Activated CD4-positive, alpha-beta T cell treated with anti-CD3 and anti-CD28 coated beads, Interleukin-2, amount 10 ng/mL, durations not matched to agents 7 days and 5 days (primary cell): ENCODE results near the gene ZFHX2. TPM values are rescaled to one million over a fixed set of nuclear protein-coding genes. Genes with fewer than 3 reads are reported as not detected.

ENCODE experiments used
- CTCF ChIA-PET: fragments of 350-600 bp; sonication (Branson Sonifier 250); formaldehyde crosslinking; loops from one replicate; lab custom pipeline; 2021; ENCODE audit warnings: antibody characterized with exemption; lab: Charles Lee
- POLR2A ChIA-PET: fragments of 350-600 bp; sonication (Branson Sonifier 250); formaldehyde crosslinking; loops from one replicate; lab custom pipeline; 2021; ENCODE audit warnings: antibody characterized with exemption; lab: Charles Lee
- DNase-seq: peaks from one replicate; pipeline ENCODE4 v3.0.0-alpha.2; 2020
- H3K27ac Mint-ChIP-seq: one replicate; pipeline ENCODE4 v1.8.0; 2021; ENCODE audit warnings: mild to moderate bottlenecking, moderate library complexity, mixed read lengths
- H3K27me3 Mint-ChIP-seq: one replicate; pipeline ENCODE4 v1.8.0; 2021; ENCODE audit warnings: mixed read lengths
- H3K36me3 Mint-ChIP-seq: one replicate; pipeline ENCODE4 v1.8.0; 2021; ENCODE audit warnings: low read depth, mixed read lengths
- H3K4me1 Mint-ChIP-seq: one replicate; pipeline ENCODE4 v1.8.0; 2021; ENCODE audit warnings: mixed read lengths
- H3K4me3 Mint-ChIP-seq: one replicate; pipeline ENCODE4 v1.8.0; 2021; ENCODE audit warnings: mild to moderate bottlenecking, moderate library complexity, mixed read lengths
- H3K9me3 Mint-ChIP-seq: one replicate; pipeline ENCODE4 v1.8.0; 2021; ENCODE audit warnings: mixed read lengths
- total RNA-seq, 2 experiments: library from RNA; stranded (reverse); gene quantifications; one replicate each; pipeline ENCODE4 v1.2.3, GENCODE V29; 2021

Gene ZFHX2
- total RNA-seq, 2 experiments from 2014 or later = 1.0 to 1.1 TPM

- H3K27ac Mint-ChIP-seq = no peak overlapping the region
- H3K36me3 Mint-ChIP-seq = peaks cover 66% of the 10 kb centered on the region
- ChIA-PET CTCF (interaction anchor here (0.9 to 8.6 kb wide), 5 partner anchors 9 to 273 kb away, joined by 3 to 96 read pairs (median 4); no protein-coding TSS in a partner anchor), POLR2A (no interaction called here)
- DNase-seq = peak; percentile 61
- H3K27me3 Mint-ChIP-seq = no peaks in the 10 kb centered on the region
- H3K4me1 Mint-ChIP-seq = peaks cover 46% of the 10 kb centered on the region
- H3K4me3 Mint-ChIP-seq = no peak overlapping the region
- no peaks in the 10 kb centered on the region for H3K9me3 Mint-ChIP-seq
Observed at GRCh38 chr14:23562822-23563472, 11.4 kb upstream of the ZFHX2 start.

DNA sequence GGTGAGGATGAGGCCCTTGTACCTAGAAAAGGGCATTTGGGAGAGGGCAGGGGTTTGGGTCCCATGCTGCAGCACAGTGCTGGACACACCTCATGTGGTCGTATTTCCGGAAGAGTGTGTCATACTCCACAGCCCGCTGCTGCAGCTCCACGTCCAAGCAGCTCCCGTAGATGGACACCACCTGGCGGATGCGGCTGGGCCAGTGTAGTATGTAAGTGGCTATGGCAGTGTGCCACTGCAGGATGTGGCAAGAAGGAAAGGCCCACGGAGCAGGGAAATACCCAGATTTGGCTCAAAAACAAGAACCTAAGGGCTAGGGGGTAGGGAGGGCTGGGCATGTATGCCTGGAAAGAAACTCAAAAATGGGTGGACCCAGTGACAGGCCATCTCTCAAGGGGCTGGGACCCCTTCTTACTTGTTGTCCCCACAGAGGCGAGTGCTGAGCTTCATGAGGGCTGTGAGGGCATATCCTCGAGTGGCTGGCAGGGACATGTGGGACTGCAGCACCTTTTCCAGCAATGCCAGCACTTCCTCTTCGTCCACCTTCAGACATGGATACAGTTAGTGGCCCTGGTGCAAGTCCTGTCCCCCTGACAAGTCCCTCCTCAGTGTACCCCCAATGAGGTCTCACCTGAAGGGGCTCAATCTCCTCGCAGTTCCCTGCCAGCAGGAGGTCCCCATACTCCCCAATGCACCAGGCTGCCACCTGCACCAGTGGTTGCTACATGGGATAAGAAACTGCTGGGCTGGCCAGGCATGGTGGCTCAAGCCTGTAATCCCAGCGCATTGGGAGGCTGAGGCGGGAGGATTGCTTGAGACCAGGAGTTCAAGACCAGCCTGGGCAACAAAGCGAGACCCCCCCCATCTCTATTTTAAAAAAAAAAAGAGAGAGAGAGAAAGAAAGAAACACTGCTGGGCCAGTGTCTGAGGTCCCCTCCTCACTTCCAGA is 10.6 kb upstream of the ZFHX2 start:
- Mint-ChIP-seq H3K4me3 (no peak overlapping the region), H3K27me3 (no peaks in the 10 kb centered on the region), H3K36me3 (peaks cover 63% of the 10 kb centered on the region), H3K27ac (no peak overlapping the region), H3K4me1 (peaks cover 45% of the 10 kb centered on the region), H3K9me3 (no peaks in the 10 kb centered on the region)
- POLR2A ChIA-PET = no interaction called here
- no peak for DNase-seq
- CTCF ChIA-PET = interaction anchor here (0.7 to 8.6 kb wide), 3 partner anchors 8 to 84 kb away, joined by 3 to 96 read pairs (median 4); no protein-coding TSS in a partner anchor

DNA sequence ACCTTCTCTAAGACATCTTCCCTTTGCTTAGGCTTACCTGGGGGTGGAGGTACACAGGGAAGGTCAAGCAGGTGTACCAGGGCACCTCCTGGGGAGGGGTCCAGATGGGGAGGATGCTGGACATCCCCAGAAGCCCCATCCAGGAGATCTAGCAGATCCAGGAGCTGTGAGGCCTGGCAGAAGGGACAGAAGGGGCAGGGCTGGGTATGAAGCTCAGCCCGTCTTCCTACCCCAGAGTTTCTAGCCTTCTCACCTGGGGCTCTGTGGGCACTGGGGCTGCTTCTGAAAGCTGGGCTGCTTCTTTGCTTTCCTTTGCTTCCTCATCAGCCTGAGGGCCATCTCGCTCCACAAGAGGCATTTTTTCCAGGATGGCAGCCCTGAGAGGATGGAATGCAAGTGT is 9.7 kb upstream of the ZFHX2 start:
- Mint-ChIP-seq H3K27me3 (no peaks in the 10 kb centered on the region), H3K4me3 (no peak overlapping the region), H3K9me3 (no peaks in the 10 kb centered on the region), H3K27ac (no peak overlapping the region), H3K4me1 (peaks cover 47% of the 10 kb centered on the region), H3K36me3 (peaks cover 57% of the 10 kb centered on the region)
- CTCF ChIA-PET = interaction anchor here (2.3 to 8.6 kb wide), 3 partner anchors 8 to 83 kb away, joined by 7 to 96 read pairs (median 9); no protein-coding TSS in a partner anchor
- POLR2A ChIA-PET = no interaction called here
- no peak for DNase-seq

- Mint-ChIP-seq H3K27ac (no peak overlapping the region), H3K9me3 (no peaks in the 10 kb centered on the region), H3K36me3 (peaks cover 45% of the 10 kb centered on the region), H3K4me1 (peaks cover 47% of the 10 kb centered on the region), H3K4me3 (no peak overlapping the region), H3K27me3 (no peaks in the 10 kb centered on the region)
- no peak for DNase-seq
- CTCF ChIA-PET = interaction anchor here (0.6 to 8.6 kb wide), 12 partner anchors 8 to 624 kb away, joined by 3 to 96 read pairs (median 4); partner anchors contain the start of genes AP1G2 and ZFHX2
- POLR2A ChIA-PET = no interaction called here
Observed at GRCh38 chr14:23559926-23560520, 8.5 kb upstream of the ZFHX2 start.

GRCh38 chr14:23559010-23559925 is 7.7 kb upstream of the ZFHX2 start:
- POLR2A ChIA-PET = interaction anchor here (0.5 to 0.6 kb wide), 2 partner anchors 81 to 102 kb away, joined by 3 to 4 read pairs; no protein-coding TSS in a partner anchor
- H3K4me3 Mint-ChIP-seq = no peak overlapping the region
- peaks cover 40% of the 10 kb centered on the region for H3K36me3 Mint-ChIP-seq
- CTCF ChIA-PET = interaction anchor here (0.8 to 8.6 kb wide), 14 partner anchors 8 to 774 kb away, joined by 3 to 96 read pairs (median 4); partner anchors contain the start of genes AP1G2, PABPN1 and ZFHX2
- no peaks in the 10 kb centered on the region for H3K27me3 Mint-ChIP-seq
- H3K27ac Mint-ChIP-seq = peak overlapping the region; percentile 60
- H3K9me3 Mint-ChIP-seq = no peaks in the 10 kb centered on the region
- peak; percentile 75 for DNase-seq
- H3K4me1 Mint-ChIP-seq = peaks cover 51% of the 10 kb centered on the region

DNA sequence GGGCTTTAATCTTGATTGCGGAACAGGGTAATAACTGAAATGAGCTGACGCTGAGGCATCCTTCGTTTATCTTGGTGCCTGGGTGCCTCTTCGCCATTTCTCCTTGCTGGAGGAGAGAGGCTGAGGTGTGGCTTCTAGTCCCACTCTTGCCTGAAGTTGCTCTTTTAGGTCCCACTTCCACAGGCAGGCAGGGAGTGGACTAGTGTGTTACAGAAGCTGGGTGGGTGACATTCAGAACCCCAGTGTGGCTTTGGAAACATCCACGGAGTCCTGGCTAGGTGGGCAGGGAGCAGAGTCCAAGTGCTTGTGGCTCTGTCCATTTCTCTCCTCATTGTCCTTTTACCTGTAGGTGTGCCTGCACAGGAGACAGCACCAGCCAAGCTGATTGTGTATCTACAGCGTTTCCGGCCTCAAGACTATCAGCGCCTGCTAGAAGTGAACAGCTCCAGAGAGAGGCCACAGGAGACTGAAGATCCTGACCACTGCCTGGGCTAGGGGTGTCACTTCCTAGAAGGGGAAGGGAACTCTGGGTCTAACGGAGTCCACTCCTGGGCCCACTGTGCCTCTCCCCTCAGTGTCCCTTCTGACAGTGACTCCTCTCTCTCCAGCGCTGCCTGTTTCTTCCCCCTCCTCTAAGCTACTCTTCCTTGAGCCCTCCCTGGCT is 6.9 kb upstream of the ZFHX2 start:
- Mint-ChIP-seq H3K27ac (peak overlapping the region; percentile 60), H3K36me3 (peaks cover 35% of the 10 kb centered on the region), H3K4me3 (peak overlapping the region; percentile 90), H3K9me3 (no peaks in the 10 kb centered on the region), H3K27me3 (no peaks in the 10 kb centered on the region), H3K4me1 (peaks cover 47% of the 10 kb centered on the region)
- POLR2A ChIA-PET = interaction anchor here (0.5 to 0.6 kb wide), 3 partner anchors 8 to 102 kb away, joined by 3 to 4 read pairs (median 3); no protein-coding TSS in a partner anchor
- CTCF ChIA-PET = interaction anchor here (1.0 to 8.6 kb wide), 7 partner anchors 9 to 775 kb away, joined by 3 to 96 read pairs (median 3); partner anchors contain the start of genes AP1G2 and PABPN1
- DNase-seq = no peak

GRCh38 chr14:23557946-23558345 is 6.4 kb upstream of the ZFHX2 start:
- peak overlapping the region; percentile 70 for H3K27ac Mint-ChIP-seq
- H3K36me3 Mint-ChIP-seq = peaks cover 32% of the 10 kb centered on the region
- H3K27me3 Mint-ChIP-seq = no peaks in the 10 kb centered on the region
- no peaks in the 10 kb centered on the region for H3K9me3 Mint-ChIP-seq
- peak overlapping the region; percentile 90 for H3K4me3 Mint-ChIP-seq
- DNase-seq = no peak
- H3K4me1 Mint-ChIP-seq = peaks cover 44% of the 10 kb centered on the region
- POLR2A ChIA-PET = interaction anchor here (0.6 kb wide), 1 partner anchor 8 kb away, joined by 3 read pairs; no protein-coding TSS in a partner anchor
- CTCF ChIA-PET = interaction anchor here (1.2 to 8.6 kb wide), 7 partner anchors 9 to 776 kb away, joined by 3 to 96 read pairs (median 3); partner anchors contain the start of gene AP1G2

DNA sequence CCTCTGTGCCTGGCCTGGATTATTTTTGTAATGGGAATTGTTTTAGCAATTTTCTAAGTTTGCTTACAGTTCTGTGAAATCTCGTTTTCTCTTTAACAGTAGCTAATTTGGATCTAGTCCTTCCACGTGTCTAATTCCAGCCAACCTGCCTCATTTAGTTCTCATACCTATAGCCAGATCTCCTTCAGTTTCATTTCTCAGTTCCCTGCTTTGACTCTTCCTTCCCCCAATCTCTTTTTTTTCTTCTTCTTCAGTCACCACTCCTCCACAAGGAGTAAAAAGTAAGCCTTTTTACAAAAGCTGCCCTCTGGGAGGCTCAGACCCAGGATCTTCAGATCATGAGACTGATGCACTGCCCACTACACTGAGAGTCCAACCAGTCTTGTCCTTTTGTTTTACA is 6.0 kb upstream of the ZFHX2 start:
- Mint-ChIP-seq H3K27me3 (no peaks in the 10 kb centered on the region), H3K4me1 (peaks cover 41% of the 10 kb centered on the region), H3K36me3 (peaks cover 29% of the 10 kb centered on the region), H3K4me3 (peak overlapping the region; percentile 90), H3K9me3 (no peaks in the 10 kb centered on the region), H3K27ac (peak overlapping the region; percentile 70)
- ChIA-PET POLR2A (interaction anchor here (0.6 kb wide), 1 partner anchor 9 kb away, joined by 3 read pairs; no protein-coding TSS in a partner anchor), CTCF (interaction anchor here (1.0 to 8.6 kb wide), 5 partner anchors 10 to 396 kb away, joined by 3 to 96 read pairs (median 3); partner anchors contain the start of genes AP1G2 and DHRS4)
- no peak for DNase-seq

GRCh38 chr14:23556700-23557440 is 5.3 kb upstream of the ZFHX2 start:
- H3K4me1 Mint-ChIP-seq = peaks cover 43% of the 10 kb centered on the region
- H3K36me3 Mint-ChIP-seq = peaks cover 28% of the 10 kb centered on the region
- ChIA-PET CTCF (interaction anchor here (1.0 to 8.6 kb wide), 4 partner anchors 10 to 397 kb away, joined by 3 to 96 read pairs (median 4); partner anchors contain the start of genes AP1G2 and DHRS4), POLR2A (interaction anchor here (0.6 kb wide), 1 partner anchor 12 kb away, joined by 3 read pairs; no protein-coding TSS in a partner anchor)
- peak overlapping the region; percentile 96 for H3K27ac Mint-ChIP-seq
- DNase-seq = no peak
- H3K9me3 Mint-ChIP-seq = no peaks in the 10 kb centered on the region
- peak overlapping the region; percentile 90 for H3K4me3 Mint-ChIP-seq
- no peaks in the 10 kb centered on the region for H3K27me3 Mint-ChIP-seq
